Activated naive CD8-positive, alpha-beta T cell treated with anti-CD3 and anti-CD28 coated beads for 36 hours (primary cell): ENCODE data around the gene ACSF2. TPM values are rescaled to one million over a fixed set of nuclear protein-coding genes. Genes with fewer than 3 reads are reported as not detected.
"Not testable (repeated sequence)": the region's sequence is repeated elsewhere in the genome, so short reads cannot be mapped to it uniquely, and the experiment has no call there.

Experiments
- DNase-seq: peaks from one replicate; pipeline ENCODE4 v3.0.0; 2021
- H3K27ac Mint-ChIP-seq: one replicate; pipeline ENCODE4 v1.8.0; 2022; ENCODE audit warnings: mild to moderate bottlenecking, moderate library complexity, mixed read lengths
- H3K27me3 Mint-ChIP-seq: one replicate; pipeline ENCODE4 v1.8.0; 2022; ENCODE audit warnings: mild to moderate bottlenecking, mixed read lengths
- H3K36me3 Mint-ChIP-seq: one replicate; pipeline ENCODE4 v1.8.0; 2021; ENCODE audit warnings: mild to moderate bottlenecking, mixed read lengths
- H3K4me1 Mint-ChIP-seq: one replicate; pipeline ENCODE4 v1.8.0; 2021; ENCODE audit warnings: mixed read lengths
- H3K4me3 Mint-ChIP-seq: one replicate; pipeline ENCODE4 v1.8.0; 2022; ENCODE audit warnings: mild to moderate bottlenecking, moderate library complexity, mixed read lengths
- H3K9me3 Mint-ChIP-seq: one replicate; pipeline ENCODE4 v1.8.0; 2022; ENCODE audit warnings: mixed read lengths
- total RNA-seq, 2 experiments: library from RNA; stranded (reverse); gene quantifications; one replicate each; pipeline ENCODE4 v1.2.3, GENCODE V29; 2021

ACSF2 gene
- total RNA-seq, 2 experiments from 2014 or later = 9.2 to 9.7 TPM

GRCh38 chr17:50397111-50397918 lies 28.7 kb upstream of the ACSF2 start, which contains the start of gene LRRC59:
Gene LRRC59, minus strand, starts transcription at chr17:50397523. Its CDS starts 206 bp downstream, at chr17:50397317.
- H3K9me3 Mint-ChIP-seq = no peaks in the 10 kb centered on the region
- peak within 1 kb of the TSS; percentile 96 for H3K4me3 Mint-ChIP-seq
- peak; percentile 93 for DNase-seq
- H3K27ac Mint-ChIP-seq = peak within 1 kb of the TSS; percentile 87
- H3K36me3 Mint-ChIP-seq = peaks cover 23% of the 10 kb centered on the region
- no peaks in the 10 kb centered on the region for H3K27me3 Mint-ChIP-seq
- H3K4me1 Mint-ChIP-seq = peaks cover 23% of the 10 kb centered on the region

GRCh38 chr17:50397919-50398285 lies 28.1 kb upstream of the ACSF2 start:
- Mint-ChIP-seq H3K9me3 (no peaks in the 10 kb centered on the region), H3K27ac (peak overlapping the region; percentile 81), H3K27me3 (no peaks in the 10 kb centered on the region), H3K4me3 (peak overlapping the region; percentile 96), H3K36me3 (peaks cover 23% of the 10 kb centered on the region), H3K4me1 (peaks cover 23% of the 10 kb centered on the region)
- DNase-seq = no peak

GRCh38 chr17:50398672-50399071 lies 27.3 kb upstream of the ACSF2 start:
- not testable (repeated sequence) for DNase-seq, H3K27ac Mint-ChIP-seq, H3K27me3 Mint-ChIP-seq, H3K9me3 Mint-ChIP-seq, H3K4me3 Mint-ChIP-seq
- Mint-ChIP-seq H3K36me3 (peaks cover 18% of the 10 kb centered on the region), H3K4me1 (peaks cover 23% of the 10 kb centered on the region)

- H3K27ac Mint-ChIP-seq, H3K4me3 Mint-ChIP-seq, H3K9me3 Mint-ChIP-seq, H3K27me3 Mint-ChIP-seq, DNase-seq: not testable (repeated sequence)
- peaks cover 19% of the 10 kb centered on the region for H3K4me1 Mint-ChIP-seq
- H3K36me3 Mint-ChIP-seq = peaks cover 14% of the 10 kb centered on the region
Observed at GRCh38 chr17:50399591-50399990, 26.4 kb upstream of the ACSF2 start.

GRCh38 chr17:50405351-50405750 lies 20.7 kb upstream of the ACSF2 start:
- not testable (repeated sequence) for H3K36me3 Mint-ChIP-seq, H3K4me3 Mint-ChIP-seq, H3K27me3 Mint-ChIP-seq, H3K27ac Mint-ChIP-seq, DNase-seq, H3K9me3 Mint-ChIP-seq, H3K4me1 Mint-ChIP-seq

GRCh38 chr17:50406578-50406977 lies 19.4 kb upstream of the ACSF2 start:
- Mint-ChIP-seq H3K27me3 (peaks cover 9% of the 10 kb centered on the region), H3K4me1 (no peaks in the 10 kb centered on the region), H3K9me3 (no peaks in the 10 kb centered on the region), H3K4me3 (no peak overlapping the region), H3K36me3 (no peaks in the 10 kb centered on the region), H3K27ac (no peak overlapping the region)
- no peak for DNase-seq

GRCh38 chr17:50407921-50408320 lies 18.1 kb upstream of the ACSF2 start:
- no peak overlapping the region for H3K4me3 Mint-ChIP-seq
- no peaks in the 10 kb centered on the region for H3K9me3 Mint-ChIP-seq
- no peaks in the 10 kb centered on the region for H3K36me3 Mint-ChIP-seq
- H3K4me1 Mint-ChIP-seq = no peaks in the 10 kb centered on the region
- H3K27ac Mint-ChIP-seq = no peak overlapping the region
- no peak for DNase-seq
- H3K27me3 Mint-ChIP-seq = peaks cover 9% of the 10 kb centered on the region

- Mint-ChIP-seq H3K4me1 (peaks cover 4% of the 10 kb centered on the region), H3K36me3 (no peaks in the 10 kb centered on the region), H3K27ac (no peak overlapping the region), H3K9me3 (no peaks in the 10 kb centered on the region), H3K27me3 (no peaks in the 10 kb centered on the region), H3K4me3 (no peak overlapping the region)
- DNase-seq = no peak
Observed at GRCh38 chr17:50412188-50412732, 13.8 kb upstream of the ACSF2 start.

- no peak for DNase-seq
- no peaks in the 10 kb centered on the region for H3K27me3 Mint-ChIP-seq
- no peak overlapping the region for H3K4me3 Mint-ChIP-seq
- H3K4me1 Mint-ChIP-seq = peaks cover 4% of the 10 kb centered on the region
- H3K9me3 Mint-ChIP-seq = peaks cover 3% of the 10 kb centered on the region
- peaks cover 5% of the 10 kb centered on the region for H3K36me3 Mint-ChIP-seq
- no peak overlapping the region for H3K27ac Mint-ChIP-seq
Observed at GRCh38 chr17:50414808-50415207, 11.2 kb upstream of the ACSF2 start.

- H3K9me3 Mint-ChIP-seq, DNase-seq, H3K4me3 Mint-ChIP-seq, H3K36me3 Mint-ChIP-seq, H3K27me3 Mint-ChIP-seq: not testable (repeated sequence)
- Mint-ChIP-seq H3K27ac (peak overlapping the region; percentile 30), H3K4me1 (peaks cover 23% of the 10 kb centered on the region)
Observed at GRCh38 chr17:50419577-50419976, 6.4 kb upstream of the ACSF2 start.

- DNase-seq = no peak
- H3K4me1 Mint-ChIP-seq = peaks cover 27% of the 10 kb centered on the region
- H3K27me3 Mint-ChIP-seq = no peaks in the 10 kb centered on the region
- H3K9me3 Mint-ChIP-seq = peaks cover 3% of the 10 kb centered on the region
- H3K27ac Mint-ChIP-seq = peak overlapping the region; percentile 86
- H3K36me3 Mint-ChIP-seq = peaks cover 5% of the 10 kb centered on the region
- H3K4me3 Mint-ChIP-seq = no peak overlapping the region
Observed at GRCh38 chr17:50420419-50421112, 5.5 kb upstream of the ACSF2 start.

- no peaks in the 10 kb centered on the region for H3K27me3 Mint-ChIP-seq
- peaks cover 5% of the 10 kb centered on the region for H3K36me3 Mint-ChIP-seq
- no peak for DNase-seq
- H3K4me1 Mint-ChIP-seq = peaks cover 29% of the 10 kb centered on the region
- peaks cover 3% of the 10 kb centered on the region for H3K9me3 Mint-ChIP-seq
- H3K27ac Mint-ChIP-seq = peak overlapping the region; percentile 86
- peak overlapping the region; percentile 72 for H3K4me3 Mint-ChIP-seq
Observed at GRCh38 chr17:50421308-50422051, 4.5 kb upstream of the ACSF2 start.

- Mint-ChIP-seq H3K27me3 (no peaks in the 10 kb centered on the region), H3K9me3 (peaks cover 3% of the 10 kb centered on the region), H3K4me3 (no peak overlapping the region), H3K36me3 (peaks cover 5% of the 10 kb centered on the region), H3K4me1 (peaks cover 34% of the 10 kb centered on the region), H3K27ac (no peak overlapping the region)
- no peak for DNase-seq
Observed at GRCh38 chr17:50422738-50423137, 3.3 kb upstream of the ACSF2 start.

GRCh38 chr17:50423553-50424159 lies 2.4 kb upstream of the ACSF2 start:
- no peak overlapping the region for H3K27ac Mint-ChIP-seq
- no peaks in the 10 kb centered on the region for H3K27me3 Mint-ChIP-seq
- no peak overlapping the region for H3K4me3 Mint-ChIP-seq
- H3K36me3 Mint-ChIP-seq = peaks cover 5% of the 10 kb centered on the region
- DNase-seq = no peak
- peaks cover 34% of the 10 kb centered on the region for H3K4me1 Mint-ChIP-seq
- H3K9me3 Mint-ChIP-seq = peaks cover 3% of the 10 kb centered on the region
